SU-DHL-6 (cell line): Measurements from ENCODE around the gene HOXB6.

Experiments used
- CTCF ChIP-seq: fragments of 200-600 bp; sonication (generic); IDR thresholded peaks from one replicate; pipeline ENCODE4 v1.5.1; 2017; ENCODE audit warnings: antibody characterized with exemption, mild to moderate bottlenecking, low read length, moderate library complexity; ENCODE audit not compliant: insufficient read depth, poor library complexity, severe bottlenecking
- EZH2phosphoT487 ChIP-seq: fragments of 200-600 bp; sonication (generic), shearing (Covaris generic); conservative IDR thresholded peaks from 2 replicates; pipeline ENCODE4 v1.6.1; 2018; ENCODE audit warnings: mild to moderate bottlenecking, antibody characterized with exemption, low read length, moderate library complexity, mixed read lengths

- no peak for TF ChIP-seq CTCF
- TF ChIP-seq EZH2phosphoT487 = no peak
Observed at GRCh38 chr17:48568499-48569239, 36.1 kb downstream of the HOXB6 start.
